Measurements from ENCODE around the gene TEPSIN. TPM values are rescaled to one million over a fixed set of nuclear protein-coding genes. Genes with fewer than 3 reads are reported as not detected.

TEPSIN gene
- polyA plus RNA-seq, 1 donor from 2014 or later, result 50.0 TPM

- Histone ChIP-seq H3K4me3 (ENCODE audit: low read length) (no peak overlapping the region), H3K9me2 (ENCODE audit: insufficient read depth, low read length) (no peaks in the 10 kb centered on the region), H3K9ac (ENCODE audit: low read length) (no peak overlapping the region), H3F3A (ENCODE audit: insufficient read depth, low read length, poor library complexity, severe bottlenecking) (no peaks in the 10 kb centered on the region), H4K20me1 (ENCODE audit: insufficient read depth) (no peaks in the 10 kb centered on the region), H2AFZ (ENCODE audit: low read depth, low read length) (no peak overlapping the region), H3K27ac (ENCODE audit: low read length) (no peak overlapping the region), H3K27me3 (ENCODE audit: insufficient read depth, low read depth, low read length) (no peaks in the 10 kb centered on the region), H3K79me2 (replicated peaks; ENCODE audit: insufficient read depth, low read length) (no peaks in the 10 kb centered on the region), H3K4me2 (ENCODE audit: low read length) (no peak overlapping the region), H3K36me3 (ENCODE audit: insufficient read depth, low read length) (no peaks in the 10 kb centered on the region), H3K9me3 (ENCODE audit: low read length) (no peaks in the 10 kb centered on the region)
- TF ChIP-seq REST (IDR thresholded peaks at IDR 0.05; ENCODE audit: borderline replicate concordance) (no peak), MXI1 (conservative IDR thresholded peaks at IDR 0.05; ENCODE audit: poor library complexity, severe bottlenecking) (no peak), SMC3 (conservative IDR thresholded peaks at IDR 0.05; ENCODE audit: poor library complexity) (no peak), RAD21 (conservative IDR thresholded peaks at IDR 0.05) (no peak), CTCF (IDR thresholded peaks at IDR 0.05; ENCODE audit: poor library complexity, severe bottlenecking) (no peak), POLR2AphosphoS5 (IDR thresholded peaks at IDR 0.05) (no peak), EP300 (conservative IDR thresholded peaks at IDR 0.05; ENCODE audit: poor library complexity, severe bottlenecking) (no peak), TAF1 (IDR thresholded peaks at IDR 0.05; ENCODE audit: low read depth) (no peak), EZH2 (IDR thresholded peaks at IDR 0.05; ENCODE audit: borderline replicate concordance, insufficient read depth, low read length, poor library complexity, severe bottlenecking) (no peak)
Observed at GRCh38 chr17:81258292-81258691, 19.4 kb upstream of the TEPSIN start.

GRCh38 chr17:81257533-81257932 is 18.7 kb upstream of the TEPSIN start:
- Histone ChIP-seq H3K27me3 (ENCODE audit: insufficient read depth, low read depth, low read length) (no peaks in the 10 kb centered on the region), H3K9ac (ENCODE audit: low read length) (no peak overlapping the region), H2AFZ (ENCODE audit: low read depth, low read length) (no peak overlapping the region), H3F3A (ENCODE audit: insufficient read depth, low read length, poor library complexity, severe bottlenecking) (no peaks in the 10 kb centered on the region), H3K79me2 (replicated peaks; ENCODE audit: insufficient read depth, low read length) (no peaks in the 10 kb centered on the region), H3K36me3 (ENCODE audit: insufficient read depth, low read length) (no peaks in the 10 kb centered on the region), H4K20me1 (ENCODE audit: insufficient read depth) (no peaks in the 10 kb centered on the region), H3K27ac (ENCODE audit: low read length) (no peak overlapping the region), H3K4me3 (ENCODE audit: low read length) (no peak overlapping the region), H3K9me2 (ENCODE audit: insufficient read depth, low read length) (no peaks in the 10 kb centered on the region), H3K4me2 (ENCODE audit: low read length) (no peak overlapping the region), H3K9me3 (ENCODE audit: low read length) (no peaks in the 10 kb centered on the region)
- no peak for TF ChIP-seq RAD21 (conservative IDR thresholded peaks at IDR 0.05)

GRCh38 chr17:81256616-81257015 is 17.8 kb upstream of the TEPSIN start:
- H3K9me2 ChIP-seq (ENCODE audit: insufficient read depth, low read length), result no peaks in the 10 kb centered on the region
- H3K36me3 ChIP-seq (ENCODE audit: insufficient read depth, low read length), result no peaks in the 10 kb centered on the region
- no peaks in the 10 kb centered on the region for H3K79me2 ChIP-seq (replicated peaks; ENCODE audit: insufficient read depth, low read length)
- no peak for TF ChIP-seq EZH2 (IDR thresholded peaks at IDR 0.05; ENCODE audit: borderline replicate concordance, insufficient read depth, low read length, poor library complexity, severe bottlenecking)
- TF ChIP-seq POLR2AphosphoS5 (IDR thresholded peaks at IDR 0.05), result no peak
- no peak for TF ChIP-seq REST (IDR thresholded peaks at IDR 0.05; ENCODE audit: borderline replicate concordance)
- no peak for TF ChIP-seq MXI1 (conservative IDR thresholded peaks at IDR 0.05; ENCODE audit: poor library complexity, severe bottlenecking)
- no peak for TF ChIP-seq TAF1 (IDR thresholded peaks at IDR 0.05; ENCODE audit: low read depth)
- no peak for TF ChIP-seq CTCF (IDR thresholded peaks at IDR 0.05; ENCODE audit: poor library complexity, severe bottlenecking)
- no peak for TF ChIP-seq EP300 (conservative IDR thresholded peaks at IDR 0.05; ENCODE audit: poor library complexity, severe bottlenecking)
- no peak for TF ChIP-seq RAD21 (conservative IDR thresholded peaks at IDR 0.05)
- TF ChIP-seq SMC3 (conservative IDR thresholded peaks at IDR 0.05; ENCODE audit: poor library complexity), result no peak
- no peak overlapping the region for H3K4me3 ChIP-seq (ENCODE audit: low read length)
- H3K9ac ChIP-seq (ENCODE audit: low read length), result no peak overlapping the region
- H3F3A ChIP-seq (ENCODE audit: insufficient read depth, low read length, poor library complexity, severe bottlenecking), result no peaks in the 10 kb centered on the region
- H2AFZ ChIP-seq (ENCODE audit: low read depth, low read length), result no peak overlapping the region
- H3K4me2 ChIP-seq (ENCODE audit: low read length), result no peak overlapping the region
- H3K27ac ChIP-seq (ENCODE audit: low read length), result no peak overlapping the region
- no peaks in the 10 kb centered on the region for H3K9me3 ChIP-seq (ENCODE audit: low read length)
- H3K27me3 ChIP-seq (ENCODE audit: insufficient read depth, low read depth, low read length), result no peaks in the 10 kb centered on the region
- no peaks in the 10 kb centered on the region for H4K20me1 ChIP-seq (ENCODE audit: insufficient read depth)
